ENCODE data around the gene FDX1.

Gene FDX1

GRCh38 chr11:110513259-110513801 lies 83.6 kb downstream of the FDX1 start:
- no peak for DNase-seq

- DNase-seq, result no peak
These were observed 84.2 kb downstream of the FDX1 start for GRCh38 chr11:110513846-110514437.

All from NCI-H69 (cell line).